ENCODE data around the gene PGF. TPM values are rescaled to one million over a fixed set of nuclear protein-coding genes. Genes with fewer than 3 reads are reported as not detected.

PGF gene
- total RNA-seq, 1 donor: 0.86 TPM

- DNase-seq (ENCODE audit: low read depth): no peak
- no peak for TF ChIP-seq CTCF (IDR thresholded peaks at IDR 0.05; ENCODE audit: insufficient read depth, low read depth, low read length)
These were observed 56.7 kb downstream of the PGF start for GRCh38 chr14:74898694-74899093.

GRCh38 chr14:74898083-74898482 is 57.3 kb downstream of the PGF start:
- no peak for TF ChIP-seq CTCF (IDR thresholded peaks at IDR 0.05; ENCODE audit: insufficient read depth, low read depth, low read length)
- DNase-seq (ENCODE audit: low read depth): no peak
- no peak overlapping the region for H3K4me3 ChIP-seq (ENCODE audit: low read depth, low read length)

More at GRCh38 chr14:74898694-74899093, 56.7 kb downstream of the PGF start:
- H3K4me3 ChIP-seq (ENCODE audit: low read depth, low read length): no peak overlapping the region

GRCh38 chr14:74897642-74898041 is 57.8 kb downstream of the PGF start:
- TF ChIP-seq CTCF (IDR thresholded peaks at IDR 0.05; ENCODE audit: insufficient read depth, low read depth, low read length): no peak
- H3K4me3 ChIP-seq (ENCODE audit: low read depth, low read length): no peak overlapping the region
- DNase-seq (ENCODE audit: low read depth): no peak

- H3K4me3 ChIP-seq (ENCODE audit: low read depth, low read length): no peak overlapping the region
- no peak for DNase-seq (ENCODE audit: low read depth)
- no peak for TF ChIP-seq CTCF (IDR thresholded peaks at IDR 0.05; ENCODE audit: insufficient read depth, low read depth, low read length)
These were observed 59.0 kb downstream of the PGF start for GRCh38 chr14:74896400-74896799.

GRCh38 chr14:74893614-74894091 is 61.7 kb downstream of the PGF start:
- DNase-seq (ENCODE audit: low read depth): no peak
- TF ChIP-seq CTCF (IDR thresholded peaks at IDR 0.05; ENCODE audit: insufficient read depth, low read depth, low read length): no peak

GRCh38 chr14:74892745-74893144 is 62.7 kb downstream of the PGF start:
- DNase-seq (ENCODE audit: low read depth): no peak
- no peak for TF ChIP-seq CTCF (IDR thresholded peaks at IDR 0.05; ENCODE audit: insufficient read depth, low read depth, low read length)
- H3K4me3 ChIP-seq (ENCODE audit: low read depth, low read length): no peak overlapping the region

More at GRCh38 chr14:74893614-74894091, 61.7 kb downstream of the PGF start:
- no peak overlapping the region for H3K4me3 ChIP-seq (ENCODE audit: low read depth, low read length)

- TF ChIP-seq CTCF (IDR thresholded peaks at IDR 0.05; ENCODE audit: insufficient read depth, low read depth, low read length): no peak
- DNase-seq (ENCODE audit: low read depth): peak; percentile 63
- H3K4me3 ChIP-seq (ENCODE audit: low read depth, low read length): no peak overlapping the region
These were observed 63.5 kb downstream of the PGF start for GRCh38 chr14:74891870-74892269.

Data from fibroblast of villous mesenchyme (primary cell).